DMS53 treated with DMSO at 0.1 percent for 48 hours (cell line): Measurements from ENCODE around the gene B4GALNT2.
"Not testable (repeated sequence)": the region's sequence is repeated elsewhere in the genome, so short reads cannot be mapped to it uniquely, and the experiment has no call there.

ENCODE experiments used
- DNase-seq: peaks from one replicate; lab custom pipeline; 2025; ENCODE audit not compliant: unreplicated experiment; lab: John Stamatoyannopoulos, UW

The B4GALNT2 gene

GRCh38 chr17:49132699-49133364 is at the start of gene B4GALNT2:
B4GALNT2 (plus strand) TSS chr17:49132769; CDS start chr17:49132793, 24 bp downstream.
- no peak for DNase-seq

GRCh38 chr17:49085046-49085445 is 47.5 kb upstream of the B4GALNT2 start:
- DNase-seq, result not testable (repeated sequence)

DNA sequence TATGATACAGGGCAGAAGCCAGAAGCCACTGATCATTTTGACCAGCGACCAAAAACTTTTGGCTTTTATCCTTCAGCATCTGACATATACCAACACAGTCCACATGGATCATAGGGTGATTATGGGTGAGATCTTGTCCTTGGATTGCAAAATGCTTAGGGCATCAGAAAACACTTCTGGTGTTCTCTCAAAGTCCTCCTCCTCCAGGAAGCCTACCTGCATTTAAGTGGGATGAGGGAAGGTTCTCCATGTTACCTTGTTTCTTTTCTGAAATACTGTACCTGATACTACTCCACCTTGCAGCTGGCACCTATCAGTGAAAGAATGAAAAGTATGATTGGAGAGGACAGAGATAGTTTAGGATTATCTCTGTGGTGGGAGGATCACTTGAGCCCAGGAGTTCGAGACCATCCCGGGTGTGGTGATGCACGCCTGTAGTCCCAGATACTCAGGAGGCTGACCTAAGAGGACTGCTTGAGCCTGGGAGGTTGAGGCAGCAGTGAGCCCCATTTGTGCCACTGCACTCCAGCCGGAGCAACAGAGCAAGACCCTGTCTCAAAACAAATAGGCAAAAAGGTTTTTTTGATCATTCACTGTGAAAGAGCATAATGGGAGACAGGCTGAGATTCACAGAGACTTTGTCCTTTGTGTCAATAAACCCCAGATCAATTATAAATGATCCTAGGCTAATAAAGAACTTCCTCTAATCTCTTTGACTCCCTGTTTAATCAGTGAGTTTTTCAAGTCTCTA is 46.8 kb upstream of the B4GALNT2 start:
- no peak for DNase-seq

DNA sequence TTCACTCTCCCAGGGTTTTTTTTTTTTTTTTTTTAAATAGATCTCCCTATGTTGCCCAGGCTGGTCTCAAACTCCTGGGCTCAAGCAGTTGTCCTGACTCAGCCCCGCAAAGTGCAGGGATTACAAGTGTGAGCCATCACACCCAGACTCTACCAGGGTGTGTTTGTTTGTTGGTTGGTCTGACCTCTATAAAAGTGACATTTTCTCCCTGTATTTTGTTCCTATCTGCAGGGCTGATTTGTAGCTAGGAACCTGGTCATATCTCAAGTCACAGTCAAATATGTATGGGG is 46.3 kb upstream of the B4GALNT2 start:
- DNase-seq, result no peak

- no peak for DNase-seq
Measured at GRCh38 chr17:49086649-49087048, 45.9 kb upstream of the B4GALNT2 start.

- no peak for DNase-seq
Measured at GRCh38 chr17:49089094-49089493, 43.5 kb upstream of the B4GALNT2 start.

- DNase-seq, result no peak
Measured at GRCh38 chr17:49090878-49091594, 41.5 kb upstream of the B4GALNT2 start.

DNA sequence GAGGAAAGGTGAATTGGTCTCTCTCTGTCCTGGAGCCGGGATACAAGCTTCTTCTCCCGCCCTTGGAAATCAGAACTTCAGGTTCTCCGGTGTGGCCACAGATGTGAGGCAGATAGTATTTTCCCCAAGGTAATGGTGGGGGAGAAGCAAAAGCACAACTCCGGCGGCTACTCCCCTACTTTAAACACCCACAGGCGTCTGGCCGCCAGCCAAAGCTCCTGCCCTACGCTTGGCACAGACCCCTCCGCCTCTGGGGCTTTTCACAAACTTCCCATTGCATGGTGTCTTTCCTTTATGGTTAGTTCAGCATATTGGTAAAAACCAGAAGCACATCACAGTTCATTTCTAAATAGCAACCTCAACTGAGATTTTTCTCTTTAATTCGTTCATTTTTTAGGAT is 39.4 kb upstream of the B4GALNT2 start:
- no peak for DNase-seq

- no peak for DNase-seq
Measured at GRCh38 chr17:49100601-49101000, 32.0 kb upstream of the B4GALNT2 start.

GRCh38 chr17:49101054-49101534 is 31.5 kb upstream of the B4GALNT2 start:
- DNase-seq, result peak; percentile 75

DNA sequence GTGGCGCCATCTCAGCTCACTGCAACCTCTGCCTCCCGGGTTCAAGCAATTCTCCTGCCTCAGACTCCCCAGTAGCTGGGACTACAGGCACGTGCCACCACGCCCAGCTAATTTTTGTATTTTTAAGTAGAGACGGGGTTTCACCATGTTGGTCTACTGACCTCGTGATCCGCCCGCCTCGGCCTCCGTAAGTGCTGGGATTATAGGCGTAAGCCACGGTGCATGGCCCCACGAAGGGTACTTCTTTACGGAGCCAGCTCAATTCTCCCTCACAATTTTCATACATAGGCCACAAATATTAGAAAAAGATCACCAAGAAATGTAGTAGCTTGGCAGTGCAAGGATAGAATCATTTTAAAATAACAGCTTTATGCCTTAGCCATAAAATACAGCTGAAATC is 29.2 kb upstream of the B4GALNT2 start:
- not testable (repeated sequence) for DNase-seq

- no peak for DNase-seq
Measured at GRCh38 chr17:49104511-49105074, 28.0 kb upstream of the B4GALNT2 start.

DNA sequence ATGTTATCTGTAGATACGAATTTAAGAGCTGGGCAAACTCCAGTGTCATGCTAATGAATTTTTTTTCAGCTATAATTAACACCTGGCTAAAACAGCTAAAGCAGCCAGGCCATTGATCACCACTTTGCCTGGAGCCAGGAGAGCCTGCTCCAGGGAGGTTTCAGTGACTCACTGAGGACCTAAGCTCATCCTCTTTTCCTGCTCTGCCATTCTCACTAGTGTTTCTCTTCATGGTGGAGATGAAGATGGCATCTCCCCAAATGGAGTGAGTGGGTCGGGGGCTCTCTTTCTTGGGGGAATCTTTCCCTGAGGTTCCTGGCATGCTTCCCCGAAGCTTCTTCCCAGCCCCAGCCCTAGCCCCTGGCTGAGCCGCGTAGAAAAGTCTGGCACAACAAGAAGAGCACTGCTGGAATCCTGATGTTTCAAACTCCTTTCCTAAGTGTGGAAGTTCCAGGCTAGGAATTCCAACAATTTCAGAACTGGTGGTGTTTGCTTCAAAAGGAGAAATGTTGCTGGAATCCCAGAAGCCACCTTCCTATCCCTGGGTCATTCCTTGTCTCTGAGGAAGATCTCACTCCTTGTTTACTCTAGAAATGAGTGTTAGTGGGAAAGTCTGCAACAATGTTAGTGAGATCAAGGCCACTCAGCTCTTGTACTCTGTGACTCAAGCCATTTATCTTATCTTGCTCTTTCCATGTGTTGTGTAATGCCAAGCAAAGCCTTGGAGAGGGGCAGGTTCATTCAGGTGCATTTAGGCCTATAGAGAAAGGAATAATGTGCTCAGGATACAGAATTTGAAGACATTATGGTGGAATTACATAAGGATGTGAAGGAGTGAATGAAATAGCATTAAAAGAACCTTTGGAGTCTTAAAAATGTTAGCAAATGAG is 26.0 kb upstream of the B4GALNT2 start:
- no peak for DNase-seq

DNA sequence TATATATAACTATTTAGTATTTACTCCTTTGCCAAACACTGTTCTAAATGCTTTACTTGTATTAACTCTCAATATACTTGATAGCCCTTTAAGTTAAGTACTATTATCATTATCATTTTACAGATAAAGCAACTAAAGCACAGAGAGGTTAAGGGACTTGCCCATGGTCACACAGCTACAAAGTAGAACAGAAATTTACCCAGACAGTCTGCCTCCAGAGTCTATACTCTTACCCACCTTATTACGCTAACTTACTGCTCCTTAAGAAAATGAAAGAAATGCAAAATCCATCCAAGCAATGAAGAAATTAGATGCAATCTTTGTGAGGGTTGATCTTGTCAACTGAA is 25.4 kb upstream of the B4GALNT2 start:
- DNase-seq, result no peak

- no peak for DNase-seq
Measured at GRCh38 chr17:49108318-49108717, 24.3 kb upstream of the B4GALNT2 start.

- no peak for DNase-seq
Measured at GRCh38 chr17:49110509-49110908, 22.1 kb upstream of the B4GALNT2 start.

GRCh38 chr17:49111934-49112333 is 20.6 kb upstream of the B4GALNT2 start:
- no peak for DNase-seq

DNA sequence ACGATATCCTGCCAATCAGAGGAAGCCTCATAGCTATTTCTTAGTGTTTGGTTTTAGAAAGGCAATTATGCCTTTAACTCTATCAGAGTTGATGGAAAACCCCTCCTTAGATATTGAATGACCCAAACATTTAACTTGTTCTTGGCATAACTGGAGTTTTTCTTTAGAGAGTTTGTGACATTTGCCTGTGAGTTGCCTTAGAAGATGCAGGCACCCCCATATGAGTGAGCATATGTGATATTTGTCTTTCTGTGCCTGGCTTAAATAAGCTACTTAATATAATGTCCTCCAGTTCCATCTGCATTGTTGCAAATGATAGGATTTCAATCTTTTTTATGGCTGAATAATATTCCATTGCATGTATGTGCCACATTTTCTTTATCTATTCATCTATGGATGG is 19.6 kb upstream of the B4GALNT2 start:
- DNase-seq, result no peak

DNA sequence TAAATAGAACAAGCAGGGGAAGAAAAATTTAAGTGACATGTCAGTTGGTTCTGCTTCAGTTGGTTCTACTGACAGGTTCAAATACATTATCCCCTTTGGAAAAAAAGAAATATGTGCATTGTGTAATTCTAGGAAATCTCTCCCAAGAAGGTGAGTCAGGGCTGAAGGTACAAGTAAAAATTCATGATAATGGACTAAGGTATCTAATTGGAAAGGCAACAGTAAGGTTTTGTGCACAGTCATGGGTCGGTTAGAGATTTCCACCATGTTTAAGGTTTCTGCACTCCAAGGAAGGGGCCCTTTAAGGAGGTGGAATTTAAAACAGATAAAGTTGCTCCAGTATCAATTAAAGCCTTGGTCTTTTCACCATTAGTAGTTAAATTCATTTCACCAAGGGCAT is 17.9 kb upstream of the B4GALNT2 start:
- DNase-seq, result no peak

- no peak for DNase-seq
Measured at GRCh38 chr17:49117587-49118230, 14.9 kb upstream of the B4GALNT2 start.
